Epithelial cell of proximal tubule (primary cell): ENCODE data around the gene TMEM123. TPM values are rescaled to one million over a fixed set of nuclear protein-coding genes. Genes with fewer than 3 reads are reported as not detected.
"Not testable (repeated sequence)": the region's sequence is repeated elsewhere in the genome, so short reads cannot be mapped to it uniquely, and the experiment has no call there.

ENCODE experiments used
- DNase-seq: peaks from one replicate; pipeline ENCODE4 v3.0.0-alpha.2; 2011; ENCODE audit warnings: low read depth
- H3K4me3 ChIP-seq: 2 replicates; pipeline ENCODE4 v1.5.1; 2011; ENCODE audit warnings: low read depth, mild to moderate bottlenecking, low read length
- CTCF ChIP-seq: conservative IDR thresholded peaks from 2 replicates; pipeline ENCODE4 v1.5.1; 2012; ENCODE audit warnings: low read depth, mild to moderate bottlenecking, low read length
- total RNA-seq: library from RNA; depleted of rRNA; stranded (reverse); fragments of >200 nt; gene quantifications from 2 replicates; pipeline ENCODE4 v1.2.3, GENCODE V29; 2015

Gene TMEM123
- total RNA-seq, 1 donor from 2014 or later: 137 TPM

GRCh38 chr11:102435688-102436087 is 16.9 kb downstream of the TMEM123 start:
- no peak for TF ChIP-seq CTCF
- no peak for DNase-seq
- no peak overlapping the region for H3K4me3 ChIP-seq

- not testable (repeated sequence) for H3K4me3 ChIP-seq, DNase-seq
Observed at GRCh38 chr11:102433571-102433970, 19.0 kb downstream of the TMEM123 start.

- H3K4me3 ChIP-seq, DNase-seq: not testable (repeated sequence)
Observed at GRCh38 chr11:102432560-102432959, 20.0 kb downstream of the TMEM123 start.

GRCh38 chr11:102431404-102431803 is 21.2 kb downstream of the TMEM123 start:
- no peak for TF ChIP-seq CTCF
- no peak overlapping the region for H3K4me3 ChIP-seq
- no peak for DNase-seq

DNA sequence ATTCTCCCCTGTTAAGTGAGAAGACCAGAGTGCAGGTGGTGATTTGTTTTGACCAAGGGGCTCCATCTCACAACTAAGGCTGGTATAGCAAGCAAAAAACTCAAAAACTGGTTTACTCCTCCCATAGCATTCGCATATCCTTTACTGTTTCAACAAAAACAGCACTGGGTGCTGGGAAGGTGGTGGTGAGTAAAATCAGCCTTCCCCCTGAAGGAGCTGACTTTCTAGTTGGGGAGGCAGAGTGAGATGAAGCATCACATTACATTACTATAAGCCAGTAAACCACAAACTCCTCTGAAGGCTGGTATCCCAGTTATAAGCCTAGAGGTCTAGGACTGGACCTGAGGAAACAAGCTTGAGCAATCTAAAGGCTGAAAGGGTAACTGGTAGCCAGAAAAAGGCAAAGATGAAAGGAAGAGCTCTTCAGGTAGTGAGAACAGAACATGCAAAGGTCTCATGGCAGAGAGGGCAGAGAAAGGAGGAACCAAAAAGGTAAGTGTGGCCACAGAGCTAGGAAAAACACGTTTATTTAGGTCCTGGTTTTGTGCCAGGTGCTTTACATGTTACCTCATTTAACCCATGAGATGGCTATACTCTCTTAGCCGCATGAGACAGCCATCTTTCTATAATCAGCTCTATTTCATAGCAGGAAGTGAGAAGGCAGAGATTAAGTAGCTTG is 22.3 kb downstream of the TMEM123 start:
- DNase-seq: no peak
- TF ChIP-seq CTCF: no peak
- H3K4me3 ChIP-seq: no peak overlapping the region

DNA sequence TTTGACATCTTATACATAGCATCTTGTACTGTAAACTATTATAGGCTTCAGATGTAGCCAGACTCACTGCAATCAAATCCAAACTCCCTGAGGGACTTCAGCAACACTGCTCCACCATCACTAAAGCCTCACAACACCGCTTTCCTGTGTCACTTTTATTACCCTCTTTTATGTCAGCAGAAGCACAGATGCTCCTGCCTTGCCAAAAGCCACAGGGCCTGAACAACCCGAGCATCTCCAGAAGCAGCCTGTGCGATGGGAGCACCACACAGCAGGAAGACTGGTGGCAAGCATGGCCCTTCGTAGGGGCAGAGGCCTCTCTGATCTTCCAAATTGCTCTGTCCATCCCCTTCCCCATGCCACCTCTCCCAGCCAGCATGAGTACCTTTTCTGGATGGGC is 22.9 kb downstream of the TMEM123 start:
- no peak for TF ChIP-seq CTCF
- no peak for DNase-seq
- H3K4me3 ChIP-seq: no peak overlapping the region

DNA sequence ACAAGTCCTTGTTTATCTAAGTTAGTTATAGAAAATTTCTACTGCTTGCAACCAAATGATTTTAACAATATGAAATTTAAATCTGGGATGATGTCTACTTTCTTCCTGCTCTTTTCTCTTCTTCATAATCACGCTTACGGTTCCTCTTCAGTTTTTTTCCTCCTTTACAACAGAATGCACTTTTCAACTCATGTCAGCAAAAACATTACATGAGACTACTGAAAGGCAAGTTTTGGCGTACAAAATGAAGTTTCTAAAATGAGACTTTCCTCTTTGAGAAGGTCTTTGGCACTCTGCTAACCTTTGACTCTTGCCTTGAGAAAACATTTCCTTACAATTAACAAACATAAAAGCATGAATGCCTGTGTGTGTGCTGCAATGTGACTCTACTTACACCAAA is 23.3 kb downstream of the TMEM123 start:
- DNase-seq: no peak
- no peak for TF ChIP-seq CTCF
- no peak overlapping the region for H3K4me3 ChIP-seq

GRCh38 chr11:102428696-102429095 is 23.9 kb downstream of the TMEM123 start:
- DNase-seq: no peak
- H3K4me3 ChIP-seq: no peak overlapping the region
- TF ChIP-seq CTCF: no peak
